Colonic mucosa (tissue), 4 donors: ENCODE measurements around the gene COMT. TPM values are rescaled to one million over a fixed set of nuclear protein-coding genes. Genes with fewer than 3 reads are reported as not detected.
"Not testable (repeated sequence)": the region's sequence is repeated elsewhere in the genome, so short reads cannot be mapped to it uniquely, and the experiment has no call there.

Experiments
- DNase-seq: peaks from one replicate; pipeline ENCODE4 v3.0.0-alpha.2; 2020
- H3K27ac ChIP-seq: fragments of 200-600 bp; one replicate; pipeline ENCODE4 v1.8.0; 2021
- H3K27me3 ChIP-seq: fragments of 200-600 bp; one replicate; pipeline ENCODE4 v1.8.0; 2021
- H3K36me3 ChIP-seq: fragments of 200-600 bp; one replicate; pipeline ENCODE4 v1.8.0; 2021
- H3K4me1 ChIP-seq: fragments of 200-600 bp; one replicate; pipeline ENCODE4 v1.8.0; 2021; ENCODE audit warnings: mild to moderate bottlenecking
- H3K4me3 ChIP-seq: fragments of 200-600 bp; one replicate; pipeline ENCODE4 v1.8.0; 2021
- H3K9ac ChIP-seq, 2 donors: one replicate each; pipeline ENCODE4 v1.7.0; 2013; ENCODE audit warnings: control low read depth in 2 of 2, low read depth in 2 of 2, low read length in 2 of 2
- H3K9me3 ChIP-seq: fragments of 200-600 bp; one replicate; pipeline ENCODE4 v1.8.0; 2021
- CTCF ChIP-seq: fragments of 200-600 bp; IDR thresholded peaks from one replicate; pipeline ENCODE4 v1.8.0; 2022; ENCODE audit warnings: antibody characterized with exemption, mild to moderate bottlenecking
- intact Hi-C: fragments of 100-400 bp; cut with DNase I; formaldehyde crosslinking; loops from one replicate; pipeline ENCODE4 v1.14.1; 2022
- total RNA-seq, 2 donors: library from RNA; stranded (reverse); fragmentation: NEBNext Ultra II Directional in 1 of 2; extraction: Animal tissue kit (Norgen Biotek cat#: 25700) in 1 of 2; gene quantifications; one replicate each; pipeline ENCODE4 v1.2.1, GENCODE V29; 2021
- donor health status: healthy.
- donor health status: DM: no; HTN: no; CAD: no.
- donor health status: DM: no; HTN: no; CAD: no.

COMT gene
- total RNA-seq, 2 donors from 2014 or later: 70.0 to 125 TPM

GRCh38 chr22:19919701-19920363 is 21.7 kb upstream of the COMT start:
- no peak for TF ChIP-seq CTCF
- DNase-seq: no peak
- H3K9ac ChIP-seq: no peak overlapping the region
- H3K27ac ChIP-seq: no peak overlapping the region
- no peaks in the 10 kb centered on the region for H3K4me1 ChIP-seq
- H3K4me3 ChIP-seq: no peak overlapping the region
- H3K36me3 ChIP-seq: no peaks in the 10 kb centered on the region
- H3K9me3 ChIP-seq: no peaks in the 10 kb centered on the region
- H3K27me3 ChIP-seq: no peaks in the 10 kb centered on the region
- intact Hi-C loops: no loop called here

- no peak overlapping the region for H3K27ac ChIP-seq
- no peak overlapping the region for H3K9ac ChIP-seq
- no peaks in the 10 kb centered on the region for H3K36me3 ChIP-seq
- H3K9me3 ChIP-seq: no peaks in the 10 kb centered on the region
- H3K4me1 ChIP-seq: no peaks in the 10 kb centered on the region
- no peak for TF ChIP-seq CTCF
- no peaks in the 10 kb centered on the region for H3K27me3 ChIP-seq
- no peak for DNase-seq
- intact Hi-C loops: no loop called here
- H3K4me3 ChIP-seq: no peak overlapping the region
These were observed 20.0 kb upstream of the COMT start for GRCh38 chr22:19921544-19922081.

- Histone ChIP-seq H3K9me3 (no peaks in the 10 kb centered on the region), H3K36me3 (no peaks in the 10 kb centered on the region), H3K27ac (no peak overlapping the region), H3K27me3 (no peaks in the 10 kb centered on the region), H3K4me3 (no peak overlapping the region), H3K9ac (no peak overlapping the region), H3K4me1 (no peaks in the 10 kb centered on the region)
- no peak for TF ChIP-seq CTCF
- DNase-seq: no peak
- intact Hi-C loops: no loop called here
These were observed 17.6 kb upstream of the COMT start for GRCh38 chr22:19923914-19924513.

GRCh38 chr22:19926028-19926427 is 15.5 kb upstream of the COMT start:
- H3K4me3 ChIP-seq, H3K9me3 ChIP-seq, DNase-seq, H3K27ac ChIP-seq, H3K9ac ChIP-seq, H3K27me3 ChIP-seq, H3K36me3 ChIP-seq, intact Hi-C loops, H3K4me1 ChIP-seq: not testable (repeated sequence)

GRCh38 chr22:19927696-19928095 is 13.9 kb upstream of the COMT start:
- H3K4me1 ChIP-seq: no peaks in the 10 kb centered on the region
- DNase-seq: no peak

More at GRCh38 chr22:19927696-19928095, 13.9 kb upstream of the COMT start:
- Histone ChIP-seq H3K9me3 (no peaks in the 10 kb centered on the region), H3K36me3 (no peaks in the 10 kb centered on the region), H3K27ac (no peak overlapping the region), H3K4me3 (no peak overlapping the region), H3K27me3 (no peaks in the 10 kb centered on the region), H3K9ac (no peak overlapping the region)
- TF ChIP-seq CTCF: no peak
- intact Hi-C loops: no loop called here
